GM21423 (cell line): ENCODE results near the gene DYNLL2.
"Not testable (repeated sequence)": the region's sequence is repeated elsewhere in the genome, so short reads cannot be mapped to it uniquely, and the experiment has no call there.

Experiments
- ATAC-seq: cut with Tn5 transposase; IDR thresholded peaks from one replicate; pipeline ENCODE4 v1.9.1; 2021; ENCODE audit warnings: mild to moderate bottlenecking, moderate library complexity; ENCODE audit not compliant: unreplicated experiment

The DYNLL2 gene

GRCh38 chr17:58100506-58100905 is 17.3 kb downstream of the DYNLL2 start:
- ATAC-seq: no peak

- ATAC-seq: not testable (repeated sequence)
Observed at GRCh38 chr17:58101898-58102297, 18.7 kb downstream of the DYNLL2 start.

GRCh38 chr17:58105093-58105492 is 21.9 kb downstream of the DYNLL2 start:
- no peak for ATAC-seq

GRCh38 chr17:58107306-58107705 is 24.1 kb downstream of the DYNLL2 start:
- no peak for ATAC-seq

- ATAC-seq: no peak
Observed at GRCh38 chr17:58109197-58109596, 26.0 kb downstream of the DYNLL2 start.

- ATAC-seq: no peak
Observed at GRCh38 chr17:58110012-58110411, 26.8 kb downstream of the DYNLL2 start.

GRCh38 chr17:58111676-58112075 is 28.5 kb downstream of the DYNLL2 start:
- no peak for ATAC-seq

- ATAC-seq: no peak
Observed at GRCh38 chr17:58112970-58113631, 29.9 kb downstream of the DYNLL2 start.

- ATAC-seq: no peak
Observed at GRCh38 chr17:58113947-58114346, 30.7 kb downstream of the DYNLL2 start.

GRCh38 chr17:58117382-58117781 is 34.2 kb downstream of the DYNLL2 start:
- no peak for ATAC-seq

GRCh38 chr17:58119491-58119890 is 36.3 kb downstream of the DYNLL2 start:
- ATAC-seq: no peak

- no peak for ATAC-seq
Observed at GRCh38 chr17:58120195-58120822, 37.1 kb downstream of the DYNLL2 start.

- ATAC-seq: no peak
Observed at GRCh38 chr17:58121925-58122324, 38.7 kb downstream of the DYNLL2 start.

GRCh38 chr17:58127846-58128245 is 44.6 kb downstream of the DYNLL2 start:
- ATAC-seq: no peak

GRCh38 chr17:58132697-58133096 is 49.5 kb downstream of the DYNLL2 start:
- not testable (repeated sequence) for ATAC-seq

- no peak for ATAC-seq
Observed at GRCh38 chr17:58136669-58137279, 53.6 kb downstream of the DYNLL2 start.

GRCh38 chr17:58141505-58141904 is 58.3 kb downstream of the DYNLL2 start:
- no peak for ATAC-seq

- not testable (repeated sequence) for ATAC-seq
Observed at GRCh38 chr17:58143335-58143734, 60.1 kb downstream of the DYNLL2 start.

GRCh38 chr17:58144801-58145200 is 61.6 kb downstream of the DYNLL2 start:
- no peak for ATAC-seq
